GM19025 (cell line): ENCODE measurements around the gene TRIM33.
"Not testable (repeated sequence)": the region's sequence is repeated elsewhere in the genome, so short reads cannot be mapped to it uniquely, and the experiment has no call there.

ENCODE experiments used
- ATAC-seq: cut with Tn5 transposase; IDR thresholded peaks from one replicate; pipeline ENCODE4 v1.9.1; 2021; ENCODE audit warnings: mild to moderate bottlenecking, low read depth, moderate library complexity; ENCODE audit not compliant: unreplicated experiment

Gene TRIM33

GRCh38 chr1:114431026-114431425 is 80.0 kb downstream of the TRIM33 start:
- no peak for ATAC-seq

DNA sequence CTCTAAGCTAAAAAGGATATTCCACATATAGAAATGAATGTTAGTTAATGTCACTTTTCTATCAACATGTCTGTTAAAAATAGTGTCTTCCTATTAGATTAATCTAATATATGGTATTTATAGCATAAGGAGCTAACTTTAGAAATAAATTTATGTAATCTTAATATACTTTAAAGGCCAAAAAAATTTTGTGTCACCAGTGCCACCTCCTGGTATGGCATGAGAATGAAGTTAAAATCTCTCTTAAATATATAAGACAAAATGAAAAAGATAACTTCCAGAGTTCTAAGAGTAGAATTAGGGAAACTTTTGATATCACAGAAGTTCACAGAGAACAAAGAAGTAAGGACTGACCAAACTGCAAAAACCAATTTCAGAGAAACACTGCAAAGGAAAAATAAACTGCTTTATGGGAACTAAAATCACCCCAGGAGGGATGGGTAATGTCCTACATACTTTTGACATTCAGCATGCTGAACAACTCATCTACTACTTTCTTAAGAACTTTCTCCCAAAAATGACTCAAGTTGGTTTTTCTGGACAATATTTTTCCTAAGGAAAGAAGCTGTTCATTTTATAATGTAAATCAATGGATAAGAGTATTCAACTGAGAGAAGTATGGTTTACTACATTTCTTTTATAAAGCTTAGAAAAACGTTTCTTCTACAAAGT is 82.8 kb downstream of the TRIM33 start:
- ATAC-seq = no peak

DNA sequence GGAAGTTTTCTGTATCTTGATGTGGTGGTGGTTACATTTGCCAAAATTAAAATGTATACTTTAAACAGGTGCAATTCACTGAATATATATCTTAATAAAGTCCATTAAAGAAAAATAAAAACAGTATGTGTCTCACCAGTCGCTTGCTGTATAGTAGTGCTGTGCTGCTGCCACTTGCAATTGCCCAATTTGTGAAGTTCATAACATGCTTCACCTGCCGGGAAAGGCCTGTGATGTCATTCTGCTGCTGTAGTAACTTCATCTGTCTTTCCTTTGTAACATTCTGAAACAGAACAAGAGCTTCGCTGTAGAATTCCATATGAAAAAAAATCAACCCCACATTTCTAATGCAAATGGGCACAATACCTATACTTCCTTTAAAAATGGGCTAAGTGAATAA is 83.4 kb downstream of the TRIM33 start:
- ATAC-seq = no peak

GRCh38 chr1:114423455-114423854 is 87.5 kb downstream of the TRIM33 start:
- no peak for ATAC-seq

DNA sequence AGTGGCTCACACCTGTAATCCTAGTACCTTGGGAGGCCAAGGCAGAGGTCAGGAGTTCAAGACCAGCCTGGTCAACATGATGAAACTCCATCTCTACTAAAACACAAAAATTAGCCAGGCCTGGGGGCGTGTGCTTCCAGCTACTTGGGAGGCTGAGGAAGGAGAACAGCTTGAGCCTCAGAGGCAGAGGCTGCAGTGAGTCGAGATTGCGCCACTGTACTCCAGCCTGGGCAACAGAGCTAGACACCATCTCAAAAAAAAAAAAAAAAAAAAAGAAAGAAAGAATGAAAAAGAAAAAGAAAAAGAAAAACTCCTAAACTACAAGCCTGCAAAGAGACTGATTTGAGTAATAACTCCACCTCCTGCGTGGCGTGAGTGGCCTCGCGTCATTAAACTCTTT is 92.1 kb downstream of the TRIM33 start:
- ATAC-seq = not testable (repeated sequence)

DNA sequence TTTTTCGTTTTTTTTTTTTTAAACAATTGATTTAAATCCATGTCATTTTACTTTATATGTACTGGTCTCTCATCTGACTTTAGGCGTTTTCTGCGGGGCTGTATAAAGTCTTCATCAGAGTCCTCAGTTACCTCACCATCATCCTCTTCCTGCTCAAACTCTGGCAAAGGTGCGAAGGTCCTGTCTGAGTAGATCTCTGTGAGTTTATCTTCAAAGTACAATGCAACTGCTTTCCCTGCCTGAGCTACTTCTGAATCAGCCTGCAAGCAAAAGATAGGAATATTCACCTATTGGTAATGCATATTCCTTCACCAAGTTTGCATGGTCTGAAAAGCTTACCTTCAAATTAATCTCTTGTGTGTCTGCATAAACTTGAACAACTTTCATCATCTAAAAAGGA is 113.4 kb downstream of the TRIM33 start:
- no peak for ATAC-seq

DNA sequence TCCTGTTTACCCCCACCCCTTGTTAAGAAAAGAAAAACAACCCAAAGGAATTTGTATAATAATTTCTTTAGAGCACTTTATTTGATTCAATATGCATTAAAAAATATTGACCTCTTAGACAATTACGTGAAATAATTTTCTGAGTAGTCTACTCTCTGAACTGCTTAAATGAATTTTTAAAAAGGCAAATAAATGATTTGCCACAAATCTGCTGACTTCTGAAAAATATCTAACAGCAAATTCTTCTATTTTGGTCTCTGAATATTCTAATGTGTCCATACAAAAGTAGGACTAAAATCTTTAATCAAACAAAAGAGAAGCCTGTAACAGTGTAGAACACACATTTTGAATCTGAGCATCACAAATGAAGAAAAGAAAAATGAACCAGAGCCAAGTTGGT is 115.1 kb downstream of the TRIM33 start:
- no peak for ATAC-seq

DNA sequence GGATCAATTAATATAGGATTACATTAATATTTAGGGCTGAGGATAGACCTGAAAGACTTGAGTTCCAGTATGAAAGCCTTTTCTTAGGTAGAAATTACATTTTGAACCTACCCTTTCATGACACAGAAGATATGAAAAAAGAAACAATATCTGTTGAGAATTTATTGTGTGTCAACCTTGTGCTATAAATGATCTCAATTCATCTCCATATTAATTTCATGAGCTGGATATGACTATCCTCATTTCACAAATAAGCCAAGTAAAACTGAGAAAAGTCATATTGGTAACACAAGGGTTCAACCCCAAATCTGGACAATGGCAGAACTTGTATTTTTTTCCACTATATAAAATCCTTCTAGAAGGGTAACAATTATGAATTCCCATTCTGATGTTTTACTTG is 120.0 kb downstream of the TRIM33 start:
- ATAC-seq = no peak

DNA sequence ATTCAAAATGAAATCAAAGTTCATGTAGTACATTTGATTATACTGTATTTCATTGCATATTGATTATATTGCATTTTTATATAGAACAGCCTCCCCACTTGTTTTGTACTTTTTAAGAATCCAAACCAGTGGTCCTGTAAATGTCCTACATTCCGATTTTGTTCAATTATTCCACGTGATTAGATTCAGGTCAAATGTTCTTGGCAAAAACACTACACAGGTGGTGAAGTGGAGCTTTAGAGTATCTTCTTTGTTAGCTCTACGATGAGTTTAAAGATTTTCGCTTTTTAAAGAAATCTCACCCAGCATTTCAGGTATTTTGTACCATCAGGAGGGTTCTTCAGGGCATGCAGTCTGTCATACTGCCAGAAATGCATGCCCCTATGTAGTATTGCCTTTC is 120.6 kb downstream of the TRIM33 start:
- no peak for ATAC-seq

- ATAC-seq = no peak
Observed at GRCh38 chr1:114388432-114389003, 122.5 kb downstream of the TRIM33 start.

DNA sequence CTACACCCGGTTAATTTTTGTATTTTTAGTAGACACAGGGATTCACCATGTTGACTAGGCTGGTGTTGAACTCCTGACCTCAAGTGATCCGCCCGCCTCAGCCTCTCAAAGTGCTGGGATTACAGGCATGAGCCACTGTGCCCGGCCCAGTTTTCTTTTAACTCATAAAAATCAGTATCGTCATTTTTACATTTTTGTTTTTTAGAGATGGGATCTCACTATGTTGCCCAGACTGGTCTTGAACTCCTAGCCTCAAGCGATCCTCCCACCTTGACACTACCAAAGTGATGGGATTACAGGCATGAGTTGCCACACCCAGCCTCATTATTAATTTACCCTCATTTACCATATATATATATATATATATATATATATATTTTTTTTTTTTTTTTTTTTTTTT is 123.4 kb downstream of the TRIM33 start:
- not testable (repeated sequence) for ATAC-seq

GRCh38 chr1:114387010-114387360 is 124.0 kb downstream of the TRIM33 start:
- no peak for ATAC-seq

- ATAC-seq = no peak
Observed at GRCh38 chr1:114386129-114387009, 124.6 kb downstream of the TRIM33 start.

DNA sequence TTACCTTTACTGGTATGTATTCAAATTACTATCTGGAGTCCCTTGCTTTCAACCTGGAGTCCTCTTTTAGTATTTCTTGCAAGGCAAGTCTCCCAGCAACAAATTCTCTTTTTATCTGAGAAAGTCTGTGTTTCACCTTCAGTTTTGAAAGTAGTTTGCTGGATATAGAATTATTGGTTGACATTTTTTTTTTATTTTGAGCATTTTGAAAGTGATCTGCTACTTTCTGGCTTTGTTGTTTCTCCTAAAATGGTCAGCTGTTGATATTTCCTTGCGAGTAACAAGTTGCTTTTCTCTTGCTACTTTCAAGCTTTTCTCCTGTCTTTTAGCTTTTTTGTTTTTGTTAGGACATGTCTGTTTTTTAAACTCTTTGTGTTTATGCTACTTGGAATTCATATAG is 126.1 kb downstream of the TRIM33 start:
- no peak for ATAC-seq

GRCh38 chr1:114379987-114380386 is 131.0 kb downstream of the TRIM33 start:
- ATAC-seq = no peak

- ATAC-seq = no peak
Observed at GRCh38 chr1:114379358-114379757, 131.6 kb downstream of the TRIM33 start.

GRCh38 chr1:114377356-114377755 is 133.6 kb downstream of the TRIM33 start:
- no peak for ATAC-seq

DNA sequence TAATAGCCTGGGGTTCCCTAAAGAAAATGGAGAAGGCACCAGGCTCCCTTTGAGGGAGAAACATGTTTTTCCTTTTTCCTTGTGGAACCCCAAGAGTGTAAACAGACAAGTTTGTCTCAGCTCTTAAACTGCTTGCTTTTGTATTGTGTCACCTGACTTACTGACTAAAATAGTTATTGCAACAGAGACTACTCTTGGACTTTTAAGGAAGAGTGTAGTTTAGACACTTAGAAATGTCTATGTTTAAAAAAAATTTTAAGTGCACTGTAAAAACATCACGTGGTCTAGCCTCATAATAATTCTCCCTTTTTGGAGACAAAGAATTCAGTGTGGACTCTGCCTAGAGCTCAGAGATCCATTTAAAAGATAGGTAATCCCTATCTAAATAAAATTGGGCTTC is 141.1 kb downstream of the TRIM33 start:
- no peak for ATAC-seq

DNA sequence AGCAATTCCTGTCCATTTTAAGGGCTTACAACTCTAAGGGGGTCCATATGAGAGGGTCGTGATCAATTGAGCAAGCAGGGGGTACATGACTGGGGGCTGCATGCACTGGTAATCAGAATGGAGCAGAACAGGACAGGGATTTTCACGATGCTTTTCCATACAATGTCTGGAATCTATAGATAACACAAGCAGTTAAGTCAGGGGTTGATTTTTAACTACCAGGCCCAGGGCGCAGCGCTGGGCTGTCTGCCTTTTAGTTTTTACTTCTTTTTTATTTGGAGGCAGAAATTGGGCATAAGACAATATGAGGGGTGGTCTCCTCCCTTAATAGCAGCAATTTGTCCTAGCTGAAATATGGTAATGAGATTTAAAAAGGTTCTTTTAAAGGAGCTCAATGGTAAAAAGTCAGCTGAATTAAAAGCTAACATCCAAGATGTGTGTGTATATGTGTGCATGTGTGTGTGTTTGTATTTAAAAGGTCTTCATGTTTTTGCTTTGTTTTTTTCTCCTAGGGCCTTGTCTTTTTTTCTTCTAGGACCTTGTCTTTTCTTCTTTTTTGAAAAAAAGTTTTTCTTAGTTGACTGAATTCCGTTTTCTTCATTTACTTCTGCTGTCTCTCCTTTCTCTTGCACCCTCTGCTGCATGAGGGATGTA is 141.6 kb downstream of the TRIM33 start:
- ATAC-seq = not testable (repeated sequence)

DNA sequence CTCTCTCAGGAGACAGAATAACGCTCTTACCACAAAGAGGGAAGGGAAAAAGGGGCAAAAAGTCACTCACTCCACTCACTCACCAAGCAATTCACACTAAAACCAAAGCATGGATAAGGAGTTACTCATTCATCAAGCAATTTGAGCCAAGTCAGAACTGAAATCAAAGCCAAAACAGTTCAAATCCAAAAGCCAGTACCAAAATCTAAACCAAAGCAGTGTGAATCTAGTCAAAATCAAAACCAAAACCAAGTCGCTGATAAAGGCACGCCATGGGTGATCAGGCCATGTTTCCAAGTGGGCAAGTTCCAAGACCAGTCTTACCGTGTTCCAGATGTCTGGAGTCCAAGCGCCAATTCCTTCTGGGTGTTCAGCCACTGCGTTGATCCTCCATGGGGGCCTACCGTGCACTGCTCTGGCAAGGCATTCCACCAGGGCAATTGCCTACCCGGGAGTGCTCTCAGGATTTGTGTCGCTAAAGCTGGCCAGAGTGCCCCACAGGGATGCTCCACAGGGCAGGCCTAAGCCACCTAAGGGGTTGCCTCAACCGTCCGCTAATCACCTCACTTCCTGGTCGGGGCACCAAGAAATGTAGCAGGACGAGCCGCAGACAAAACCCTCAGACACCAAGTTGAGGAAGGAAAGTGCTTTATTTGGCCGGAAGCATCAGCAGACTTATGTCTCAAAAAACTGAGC is 142.3 kb downstream of the TRIM33 start:
- ATAC-seq = no peak

DNA sequence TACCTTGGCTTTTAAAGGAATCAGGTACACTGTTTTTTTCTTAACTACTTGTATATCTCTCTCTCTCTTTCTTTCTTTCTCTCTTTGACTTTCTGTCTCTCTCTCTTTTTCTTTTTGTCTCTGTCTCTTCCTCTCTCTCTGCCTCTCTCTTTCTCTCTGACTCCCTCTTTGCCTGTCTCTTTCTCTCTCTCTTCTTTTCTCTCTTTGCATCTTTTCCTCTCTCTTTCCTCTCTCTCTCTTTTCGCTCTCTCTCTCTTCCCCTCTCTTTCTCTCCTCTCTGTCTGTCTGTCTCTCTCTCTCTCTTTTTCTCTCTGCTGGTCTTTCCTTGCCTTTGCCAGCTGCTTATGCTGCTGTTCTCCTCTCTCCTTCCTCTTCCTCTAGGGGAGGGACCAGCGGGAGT is 143.2 kb downstream of the TRIM33 start:
- ATAC-seq = no peak
